GM23338 (cell line): Measurements from ENCODE around the gene NOS2.

ENCODE experiments used
- CREB1 ChIP-seq: fragments of 250-450 bp; sonication (Bioruptor Pico); IDR thresholded peaks from 2 replicates; pipeline ENCODE4 v1.5.0; 2020; ENCODE audit warnings: low read depth, mild to moderate bottlenecking, moderate library complexity
- CTCF ChIP-seq, 2 experiments: fragments of 200-600 bp in 1 of 2; sonication (generic) in 1 of 2; conservative IDR thresholded peaks; 2 replicates each; pipeline versions ENCODE4 v1.5.1 to v1.6.1; 2016 to 2017; ENCODE audit warnings: antibody characterized with exemption in 2 of 2, low read depth in 2 of 2, mild to moderate bottlenecking in 2 of 2, moderate library complexity in 1 of 2
- EZH2 ChIP-seq: fragments of 200-600 bp; sonication (generic); IDR thresholded peaks from one replicate; pipeline ENCODE4 v1.8.0; 2017; ENCODE audit warnings: antibody characterized with exemption, mild to moderate bottlenecking, low read depth; ENCODE audit not compliant: unreplicated experiment
- EZH2phosphoT487 ChIP-seq: fragments of 200-600 bp; sonication (generic); IDR thresholded peaks from one replicate; pipeline ENCODE4 v1.8.1; 2018; ENCODE audit warnings: antibody characterized with exemption; ENCODE audit not compliant: unreplicated experiment
- JUNB ChIP-seq: IDR thresholded peaks from one replicate; pipeline ENCODE4 v1.6.1; 2016; ENCODE audit warnings: antibody characterized with exemption; ENCODE audit not compliant: unreplicated experiment
- NANOG ChIP-seq: IDR thresholded peaks from 2 replicates; pipeline ENCODE4 v1.6.1; 2016; ENCODE audit warnings: antibody characterized with exemption, borderline replicate concordance
- POLR2AphosphoS5 ChIP-seq: IDR thresholded peaks from 2 replicates; pipeline ENCODE4 v1.6.1; 2016; ENCODE audit warnings: antibody characterized with exemption, low read depth
- REST ChIP-seq: IDR thresholded peaks from one replicate; pipeline ENCODE4 v1.6.1; 2018; ENCODE audit warnings: antibody characterized with exemption; ENCODE audit not compliant: unreplicated experiment
- STAT1 ChIP-seq: IDR thresholded peaks from one replicate; pipeline ENCODE4 v1.6.1; 2016; ENCODE audit warnings: antibody characterized with exemption; ENCODE audit not compliant: unreplicated experiment
- ZNF114 ChIP-seq: fragments of 250-450 bp; sonication (Bioruptor Pico); IDR thresholded peaks from 2 replicates; pipeline ENCODE4 v1.5.0; 2020; ENCODE audit warnings: mild to moderate bottlenecking, moderate library complexity
- ZNF331 ChIP-seq: fragments of 250-450 bp; sonication (Bioruptor Pico); IDR thresholded peaks from 2 replicates; pipeline ENCODE4 v1.5.0; 2020; ENCODE audit warnings: low read depth, mild to moderate bottlenecking, moderate library complexity
- TF ChIP-seq, protein P1 (sequence below): IDR thresholded peaks from 2 replicates; pipeline ENCODE4 v1.6.1; 2016; ENCODE audit warnings: antibody characterized with exemption
- TF ChIP-seq, protein P2 (sequence below): fragments of 250-450 bp; sonication (Bioruptor Pico); IDR thresholded peaks from 2 replicates; pipeline ENCODE4 v1.5.0; 2020; ENCODE audit warnings: mild to moderate bottlenecking, moderate library complexity

DNA sequence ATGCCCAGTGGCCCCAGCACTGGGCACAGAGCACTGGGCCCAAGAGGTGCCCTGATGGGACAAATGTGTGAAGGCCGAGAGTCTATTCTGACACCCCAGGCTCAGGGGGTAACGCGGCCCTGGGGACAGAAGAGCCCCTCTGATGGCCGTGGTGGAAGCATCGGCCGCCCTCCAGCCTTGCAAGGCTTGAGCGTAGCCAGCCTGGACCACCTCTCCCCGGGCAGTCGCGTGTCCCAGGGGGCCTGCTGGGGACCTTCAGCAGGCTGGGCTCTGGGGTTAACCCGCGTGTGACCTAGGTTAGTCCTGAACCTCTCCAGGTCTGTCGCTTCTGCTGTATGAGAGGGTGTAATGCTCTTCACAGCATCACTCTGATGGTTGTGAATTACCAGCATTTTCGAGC lies 40.8 kb downstream of the NOS2 start:
- TF ChIP-seq CTCF (conservative IDR thresholded peaks at IDR 0.05; ENCODE audit: low read depth in 2 of 2): no peak
- no peak for TF ChIP-seq EZH2
- no peak for TF ChIP-seq NANOG
- no peak for TF ChIP-seq EZH2phosphoT487
- TF ChIP-seq POLR2AphosphoS5: no peak
- no peak for TF ChIP-seq REST
- no peak for TF ChIP-seq CREB1 (CRISPR knock-in tag)
- TF ChIP-seq STAT1: no peak
- no peak for TF ChIP-seq ZNF331 (CRISPR knock-in tag)
- no peak for TF ChIP-seq JUNB
- no peak for TF ChIP-seq ZNF114
- TF ChIP-seq, protein P1, sequence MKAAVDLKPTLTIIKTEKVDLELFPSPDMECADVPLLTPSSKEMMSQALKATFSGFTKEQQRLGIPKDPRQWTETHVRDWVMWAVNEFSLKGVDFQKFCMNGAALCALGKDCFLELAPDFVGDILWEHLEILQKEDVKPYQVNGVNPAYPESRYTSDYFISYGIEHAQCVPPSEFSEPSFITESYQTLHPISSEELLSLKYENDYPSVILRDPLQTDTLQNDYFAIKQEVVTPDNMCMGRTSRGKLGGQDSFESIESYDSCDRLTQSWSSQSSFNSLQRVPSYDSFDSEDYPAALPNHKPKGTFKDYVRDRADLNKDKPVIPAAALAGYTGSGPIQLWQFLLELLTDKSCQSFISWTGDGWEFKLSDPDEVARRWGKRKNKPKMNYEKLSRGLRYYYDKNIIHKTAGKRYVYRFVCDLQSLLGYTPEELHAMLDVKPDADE: no peak
- TF ChIP-seq, protein P2, sequence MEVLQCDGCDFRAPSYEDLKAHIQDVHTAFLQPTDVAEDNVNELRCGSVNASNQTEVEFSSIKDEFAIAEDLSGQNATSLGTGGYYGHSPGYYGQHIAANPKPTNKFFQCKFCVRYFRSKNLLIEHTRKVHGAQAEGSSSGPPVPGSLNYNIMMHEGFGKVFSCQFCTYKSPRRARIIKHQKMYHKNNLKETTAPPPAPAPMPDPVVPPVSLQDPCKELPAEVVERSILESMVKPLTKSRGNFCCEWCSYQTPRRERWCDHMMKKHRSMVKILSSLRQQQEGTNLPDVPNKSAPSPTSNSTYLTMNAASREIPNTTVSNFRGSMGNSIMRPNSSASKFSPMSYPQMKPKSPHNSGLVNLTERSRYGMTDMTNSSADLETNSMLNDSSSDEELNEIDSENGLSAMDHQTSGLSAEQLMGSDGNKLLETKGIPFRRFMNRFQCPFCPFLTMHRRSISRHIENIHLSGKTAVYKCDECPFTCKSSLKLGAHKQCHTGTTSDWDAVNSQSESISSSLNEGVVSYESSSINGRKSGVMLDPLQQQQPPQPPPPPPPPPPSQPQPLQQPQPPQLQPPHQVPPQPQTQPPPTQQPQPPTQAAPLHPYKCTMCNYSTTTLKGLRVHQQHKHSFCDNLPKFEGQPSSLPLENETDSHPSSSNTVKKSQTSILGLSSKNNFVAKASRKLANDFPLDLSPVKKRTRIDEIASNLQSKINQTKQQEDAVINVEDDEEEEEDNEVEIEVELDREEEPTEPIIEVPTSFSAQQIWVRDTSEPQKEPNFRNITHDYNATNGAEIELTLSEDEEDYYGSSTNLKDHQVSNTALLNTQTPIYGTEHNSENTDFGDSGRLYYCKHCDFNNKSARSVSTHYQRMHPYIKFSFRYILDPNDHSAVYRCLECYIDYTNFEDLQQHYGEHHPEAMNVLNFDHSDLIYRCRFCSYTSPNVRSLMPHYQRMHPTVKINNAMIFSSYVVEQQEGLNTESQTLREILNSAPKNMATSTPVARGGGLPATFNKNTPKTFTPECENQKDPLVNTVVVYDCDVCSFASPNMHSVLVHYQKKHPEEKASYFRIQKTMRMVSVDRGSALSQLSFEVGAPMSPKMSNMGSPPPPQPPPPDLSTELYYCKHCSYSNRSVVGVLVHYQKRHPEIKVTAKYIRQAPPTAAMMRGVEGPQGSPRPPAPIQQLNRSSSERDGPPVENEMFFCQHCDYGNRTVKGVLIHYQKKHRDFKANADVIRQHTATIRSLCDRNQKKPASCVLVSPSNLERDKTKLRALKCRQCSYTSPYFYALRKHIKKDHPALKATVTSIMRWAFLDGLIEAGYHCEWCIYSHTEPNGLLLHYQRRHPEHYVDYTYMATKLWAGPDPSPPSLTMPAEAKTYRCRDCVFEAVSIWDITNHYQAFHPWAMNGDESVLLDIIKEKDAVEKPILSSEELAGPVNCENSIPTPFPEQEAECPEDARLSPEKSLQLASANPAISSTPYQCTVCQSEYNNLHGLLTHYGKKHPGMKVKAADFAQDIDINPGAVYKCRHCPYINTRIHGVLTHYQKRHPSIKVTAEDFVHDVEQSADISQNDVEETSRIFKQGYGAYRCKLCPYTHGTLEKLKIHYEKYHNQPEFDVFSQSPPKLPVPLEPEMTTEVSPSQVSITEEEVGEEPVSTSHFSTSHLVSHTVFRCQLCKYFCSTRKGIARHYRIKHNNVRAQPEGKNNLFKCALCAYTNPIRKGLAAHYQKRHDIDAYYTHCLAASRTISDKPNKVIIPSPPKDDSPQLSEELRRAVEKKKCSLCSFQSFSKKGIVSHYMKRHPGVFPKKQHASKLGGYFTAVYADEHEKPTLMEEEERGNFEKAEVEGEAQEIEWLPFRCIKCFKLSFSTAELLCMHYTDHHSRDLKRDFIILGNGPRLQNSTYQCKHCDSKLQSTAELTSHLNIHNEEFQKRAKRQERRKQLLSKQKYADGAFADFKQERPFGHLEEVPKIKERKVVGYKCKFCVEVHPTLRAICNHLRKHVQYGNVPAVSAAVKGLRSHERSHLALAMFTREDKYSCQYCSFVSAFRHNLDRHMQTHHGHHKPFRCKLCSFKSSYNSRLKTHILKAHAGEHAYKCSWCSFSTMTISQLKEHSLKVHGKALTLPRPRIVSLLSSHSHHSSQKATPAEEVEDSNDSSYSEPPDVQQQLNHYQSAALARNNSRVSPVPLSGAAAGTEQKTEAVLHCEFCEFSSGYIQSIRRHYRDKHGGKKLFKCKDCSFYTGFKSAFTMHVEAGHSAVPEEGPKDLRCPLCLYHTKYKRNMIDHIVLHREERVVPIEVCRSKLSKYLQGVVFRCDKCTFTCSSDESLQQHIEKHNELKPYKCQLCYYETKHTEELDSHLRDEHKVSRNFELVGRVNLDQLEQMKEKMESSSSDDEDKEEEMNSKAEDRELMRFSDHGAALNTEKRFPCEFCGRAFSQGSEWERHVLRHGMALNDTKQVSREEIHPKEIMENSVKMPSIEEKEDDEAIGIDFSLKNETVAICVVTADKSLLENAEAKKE (CRISPR knock-in tag): no peak
